ENCODE measurements around the gene OXCT1.
A peak's percentile ranks its signal among the peaks of the same experiment; 100 is the strongest.

Gene OXCT1

GRCh38 chr5:41869724-41870626 is at the start of gene OXCT1:
Gene OXCT1, minus strand, starts transcription at chr5:41870425. Its CDS starts 67 bp downstream, at chr5:41870358.
- DNase-seq (ENCODE audit: low read depth in 3 of 3): peak; percentile 84 to 92 (median 88)

GRCh38 chr5:41918105-41918504 is 47.9 kb upstream of the OXCT1 start:
- no peak for DNase-seq (ENCODE audit: low read depth in 3 of 3)

GRCh38 chr5:41908374-41909079 is 38.3 kb upstream of the OXCT1 start:
- no peak for DNase-seq (ENCODE audit: low read depth in 3 of 3)

- DNase-seq (ENCODE audit: low read depth in 3 of 3): no peak
These were observed 35.9 kb upstream of the OXCT1 start for GRCh38 chr5:41906151-41906550.

- DNase-seq (ENCODE audit: low read depth in 3 of 3): peak; percentile 95 to 97 (median 96)
These were observed 33.9 kb upstream of the OXCT1 start, which contains the start of gene RIMOC1 for GRCh38 chr5:41903892-41904799. Gene RIMOC1, plus strand, starts transcription at chr5:41904344. Its CDS starts 24 bp downstream, at chr5:41904368.

- DNase-seq (ENCODE audit: low read depth in 3 of 3): no peak
These were observed 33.2 kb upstream of the OXCT1 start for GRCh38 chr5:41903382-41903891.

GRCh38 chr5:41896230-41896629 is 26.0 kb upstream of the OXCT1 start:
- no peak for DNase-seq (ENCODE audit: low read depth in 3 of 3)

GRCh38 chr5:41893074-41893851 is 23.0 kb upstream of the OXCT1 start:
- no peak for DNase-seq (ENCODE audit: low read depth in 3 of 3)

- no peak for DNase-seq (ENCODE audit: low read depth in 3 of 3)
These were observed 21.8 kb upstream of the OXCT1 start for GRCh38 chr5:41892031-41892430.

- DNase-seq (ENCODE audit: low read depth in 3 of 3): no peak
These were observed 21.0 kb upstream of the OXCT1 start for GRCh38 chr5:41891066-41891707.

GRCh38 chr5:41885286-41885685 is 15.1 kb upstream of the OXCT1 start:
- no peak for DNase-seq (ENCODE audit: low read depth in 3 of 3)

- no peak for DNase-seq (ENCODE audit: low read depth in 3 of 3)
These were observed 13.7 kb upstream of the OXCT1 start for GRCh38 chr5:41883936-41884335.

- no peak for DNase-seq (ENCODE audit: low read depth in 3 of 3)
These were observed 13.0 kb upstream of the OXCT1 start for GRCh38 chr5:41883243-41883642.

GRCh38 chr5:41882765-41883164 is 12.5 kb upstream of the OXCT1 start:
- no peak for DNase-seq (ENCODE audit: low read depth in 3 of 3)

GRCh38 chr5:41878643-41879478 is 8.6 kb upstream of the OXCT1 start:
- DNase-seq (ENCODE audit: low read depth in 3 of 3): no peak

GRCh38 chr5:41878173-41878572 is 7.9 kb upstream of the OXCT1 start:
- DNase-seq (ENCODE audit: low read depth in 3 of 3): no peak

- DNase-seq (ENCODE audit: low read depth in 3 of 3): no peak
These were observed 7.2 kb upstream of the OXCT1 start for GRCh38 chr5:41877408-41877807.

- no peak for DNase-seq (ENCODE audit: low read depth in 3 of 3)
These were observed 6.5 kb upstream of the OXCT1 start for GRCh38 chr5:41876678-41877077.

- DNase-seq (ENCODE audit: low read depth in 3 of 3): no peak
These were observed 4.9 kb upstream of the OXCT1 start for GRCh38 chr5:41875121-41875520.
